ENCODE measurements around the gene IDH3G.

- TF ChIP-seq, protein P1, sequence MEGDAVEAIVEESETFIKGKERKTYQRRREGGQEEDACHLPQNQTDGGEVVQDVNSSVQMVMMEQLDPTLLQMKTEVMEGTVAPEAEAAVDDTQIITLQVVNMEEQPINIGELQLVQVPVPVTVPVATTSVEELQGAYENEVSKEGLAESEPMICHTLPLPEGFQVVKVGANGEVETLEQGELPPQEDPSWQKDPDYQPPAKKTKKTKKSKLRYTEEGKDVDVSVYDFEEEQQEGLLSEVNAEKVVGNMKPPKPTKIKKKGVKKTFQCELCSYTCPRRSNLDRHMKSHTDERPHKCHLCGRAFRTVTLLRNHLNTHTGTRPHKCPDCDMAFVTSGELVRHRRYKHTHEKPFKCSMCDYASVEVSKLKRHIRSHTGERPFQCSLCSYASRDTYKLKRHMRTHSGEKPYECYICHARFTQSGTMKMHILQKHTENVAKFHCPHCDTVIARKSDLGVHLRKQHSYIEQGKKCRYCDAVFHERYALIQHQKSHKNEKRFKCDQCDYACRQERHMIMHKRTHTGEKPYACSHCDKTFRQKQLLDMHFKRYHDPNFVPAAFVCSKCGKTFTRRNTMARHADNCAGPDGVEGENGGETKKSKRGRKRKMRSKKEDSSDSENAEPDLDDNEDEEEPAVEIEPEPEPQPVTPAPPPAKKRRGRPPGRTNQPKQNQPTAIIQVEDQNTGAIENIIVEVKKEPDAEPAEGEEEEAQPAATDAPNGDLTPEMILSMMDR (conservative IDR thresholded peaks at IDR 0.05; ENCODE audit: low read length): no peak
- TF ChIP-seq EZH2phosphoT487 (IDR thresholded peaks at IDR 0.05; ENCODE audit: borderline replicate concordance, low read depth, low read length): no peak
Observed at GRCh38 chrX:153816831-153817690, 22.9 kb upstream of the IDH3G start.
